Neural cell (in vitro differentiated cells): ENCODE measurements around the gene RAP2A.

Experiments used
- EP300 ChIP-seq: fragments of 450-650 bp; conservative IDR thresholded peaks from 2 replicates; pipeline ENCODE4 v1.6.1; 2014; ENCODE audit warnings: antibody characterized with exemption, mild to moderate bottlenecking, moderate library complexity; ENCODE audit not compliant: poor library complexity, severe bottlenecking
- POLR2AphosphoS5 ChIP-seq: IDR thresholded peaks from 2 replicates; pipeline ENCODE4 v1.6.1; 2012
- TAF1 ChIP-seq: IDR thresholded peaks from 2 replicates; pipeline ENCODE4 v1.6.1; 2012; ENCODE audit warnings: low read depth

DNA sequence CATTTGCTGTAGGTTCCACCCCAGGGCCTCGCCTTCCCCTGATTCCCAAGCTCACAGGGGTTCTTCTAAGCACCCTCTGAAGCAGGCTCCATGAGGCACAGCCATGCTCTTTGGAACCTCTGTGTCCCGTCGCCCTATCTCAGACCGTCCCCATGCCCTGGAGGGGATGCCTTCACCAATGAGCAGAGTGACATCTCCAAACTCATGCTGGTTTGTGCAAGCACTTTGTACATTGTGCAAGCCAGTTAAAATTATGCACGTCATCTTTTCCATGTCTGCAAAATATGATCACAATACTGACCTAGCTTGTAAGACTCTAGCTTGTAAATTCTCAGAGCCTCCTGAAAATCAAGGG, 46.5 kb upstream of the RAP2A start:
- TF ChIP-seq POLR2AphosphoS5 (no peak), TAF1 (no peak), EP300 (no peak)
